ENCODE measurements around the gene RUNX2.

Gene RUNX2

DNA sequence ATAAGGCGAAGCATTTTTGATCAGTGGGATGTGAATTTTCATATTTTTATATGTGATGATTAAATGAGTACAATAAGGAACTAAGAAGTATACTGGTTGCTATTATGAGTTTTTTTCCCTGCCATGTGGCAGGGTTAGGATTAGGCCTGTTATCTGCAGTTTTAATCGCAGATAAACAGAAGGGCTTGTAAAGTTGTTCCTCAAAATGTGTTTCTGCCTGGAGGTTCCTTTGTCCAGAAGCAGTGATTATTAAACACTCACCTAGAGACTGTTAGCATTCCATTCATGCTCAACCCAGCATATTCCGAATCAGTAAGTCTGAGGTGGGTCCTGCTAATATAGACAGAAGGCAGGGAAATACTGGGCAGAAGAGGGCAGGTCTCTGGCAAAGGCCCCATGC, 371.5 kb downstream of the RUNX2 start:
- no peaks in the 10 kb centered on the region for H3K36me3 ChIP-seq (ENCODE audit: control insufficient read depth, insufficient read depth, low read length)
- H3K4me1 ChIP-seq (ENCODE audit: control insufficient read depth, insufficient read depth, low read length) = 0 out of 2 replicates have a peak, but pooled peaks cover 6% of the 10 kb centered on the region
- H3K27me3 ChIP-seq (ENCODE audit: control insufficient read depth, insufficient read depth, low read length) = no peaks in the 10 kb centered on the region
- H3K9ac ChIP-seq (ENCODE audit: low read length) = no peak overlapping the region
- no peak overlapping the region for H3K27ac ChIP-seq (ENCODE audit: low read depth, low read length)
- H3K4me3 ChIP-seq (ENCODE audit: low read depth, low read length) = no peak overlapping the region
- H3K9me3 ChIP-seq (ENCODE audit: control insufficient read depth, insufficient read depth, low read depth, low read length) = no peaks in the 10 kb centered on the region

DNA sequence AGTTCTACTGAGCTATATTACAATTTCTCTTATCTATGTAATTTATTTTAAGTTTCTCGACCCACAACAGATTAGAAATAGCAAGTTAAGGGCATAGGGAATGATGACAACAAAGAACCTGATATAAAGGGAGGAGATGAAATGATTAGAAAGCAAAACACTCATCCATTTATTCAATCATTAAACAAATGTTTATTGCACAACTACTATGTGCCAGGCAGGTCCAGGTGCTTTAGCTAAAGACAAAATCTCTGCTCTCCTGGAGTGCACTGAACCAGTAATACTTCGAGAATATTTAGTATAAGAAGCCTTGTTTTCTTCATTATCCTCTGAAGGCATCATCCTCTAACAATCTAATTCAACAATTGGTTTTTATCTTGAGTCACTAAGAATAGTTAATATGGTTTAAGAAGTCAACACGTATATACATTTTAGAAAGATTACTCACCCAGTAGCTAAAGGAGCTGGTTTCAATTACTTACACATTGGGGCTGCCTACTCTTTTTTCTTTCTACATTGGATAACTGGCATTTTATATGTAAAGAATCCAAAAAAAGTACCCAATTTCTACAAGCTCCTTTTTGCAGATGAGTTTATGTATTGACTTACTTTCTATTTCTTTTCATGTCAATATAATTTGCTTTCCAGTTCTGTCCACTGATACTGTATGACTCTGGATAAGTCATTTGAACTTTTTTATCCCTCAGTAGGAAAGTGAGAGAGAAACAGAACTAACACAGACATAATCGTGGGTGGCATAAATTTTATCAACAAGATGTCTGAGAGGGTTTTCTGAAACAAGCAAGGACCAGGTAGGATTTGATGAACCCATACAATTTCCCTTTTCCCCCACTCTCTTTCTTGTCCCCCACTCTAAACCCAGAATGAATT, 375.0 kb downstream of the RUNX2 start:
- Histone ChIP-seq H3K36me3 (ENCODE audit: control insufficient read depth, insufficient read depth, low read length) (no peaks in the 10 kb centered on the region), H3K27me3 (ENCODE audit: control insufficient read depth, insufficient read depth, low read length) (no peaks in the 10 kb centered on the region), H3K9ac (ENCODE audit: low read length) (no peak overlapping the region), H3K27ac (ENCODE audit: low read depth, low read length) (no peak overlapping the region), H3K4me1 (ENCODE audit: control insufficient read depth, insufficient read depth, low read length) (0 out of 2 replicates have a peak, but pooled peaks cover 6% of the 10 kb centered on the region), H3K4me3 (ENCODE audit: low read depth, low read length) (no peak overlapping the region), H3K9me3 (ENCODE audit: control insufficient read depth, insufficient read depth, low read depth, low read length) (no peaks in the 10 kb centered on the region)

DNA sequence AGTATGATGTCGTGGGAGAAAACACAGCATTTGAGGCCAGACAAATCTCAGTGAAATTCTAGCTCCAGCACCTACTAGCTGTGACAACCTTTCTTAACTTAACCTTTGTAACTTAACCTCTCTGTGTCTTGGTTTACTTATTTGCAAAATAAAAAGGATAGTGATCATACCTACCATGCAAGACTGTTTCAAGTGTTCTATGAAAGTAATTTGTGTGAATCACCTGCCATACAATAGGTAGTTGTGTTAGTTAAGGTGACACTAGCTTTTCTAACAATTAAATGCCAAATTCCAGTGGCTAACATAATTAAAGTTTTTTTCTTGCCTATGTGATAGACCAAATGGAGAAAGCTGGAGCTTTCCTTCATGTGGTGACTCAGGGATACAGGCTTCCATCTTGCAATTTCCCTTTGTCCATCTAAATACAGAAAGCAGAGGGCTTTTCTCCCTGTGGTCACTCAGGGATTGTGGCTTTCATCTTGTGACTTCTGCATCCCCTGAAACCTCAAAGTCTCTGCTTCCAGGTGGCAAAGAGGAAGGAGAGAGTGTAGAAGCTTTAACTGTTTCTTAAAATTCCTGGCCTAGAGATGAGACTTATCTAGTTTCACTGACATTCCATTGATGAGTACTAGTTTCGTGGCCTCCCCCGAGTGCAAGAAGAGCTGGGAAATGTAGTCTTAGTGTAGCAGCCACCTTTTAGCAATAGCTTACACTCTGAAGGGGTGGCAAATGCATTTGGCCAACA, 376.1 kb downstream of the RUNX2 start:
- Histone ChIP-seq H3K4me1 (ENCODE audit: control insufficient read depth, insufficient read depth, low read length) (0 out of 2 replicates have a peak, but pooled peaks cover 6% of the 10 kb centered on the region), H3K9ac (ENCODE audit: low read length) (no peak overlapping the region)

DNA sequence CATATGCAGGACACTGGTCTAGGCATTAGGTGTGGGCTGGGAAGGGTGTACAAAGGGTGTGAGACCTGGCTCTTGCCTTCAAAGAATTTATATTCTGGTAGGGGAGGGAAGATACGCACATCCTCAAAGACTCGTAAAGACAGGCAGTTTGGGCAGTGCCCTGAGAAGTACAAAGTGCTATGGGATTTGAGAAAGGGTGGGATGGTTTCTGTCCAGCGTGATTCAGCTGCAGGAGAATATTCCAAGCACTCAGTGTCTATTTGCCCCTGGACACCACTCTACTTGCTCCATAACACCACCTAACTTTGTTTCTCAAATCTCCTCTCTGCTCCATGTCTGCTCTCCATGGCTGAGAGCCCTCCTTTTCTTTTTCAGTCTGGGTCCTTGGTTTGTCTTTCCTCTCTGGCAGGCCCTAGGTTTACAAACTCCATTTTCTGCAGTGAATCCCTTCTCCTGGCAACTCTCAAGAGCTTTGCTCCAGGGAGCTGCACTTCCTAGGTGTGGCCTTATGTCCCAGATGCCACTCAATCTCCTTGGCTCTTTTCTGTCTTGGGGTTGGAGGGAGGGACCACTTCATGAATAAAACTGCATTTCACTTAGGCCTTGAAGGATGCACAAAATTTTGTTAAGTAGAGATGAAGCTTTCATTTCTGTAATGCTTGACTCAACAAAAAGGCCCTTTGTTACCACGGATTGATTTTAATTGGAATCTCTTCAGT, 377.2 kb downstream of the RUNX2 start:
- Histone ChIP-seq H3K27me3 (ENCODE audit: control insufficient read depth, insufficient read depth, low read length) (no peaks in the 10 kb centered on the region), H3K9ac (ENCODE audit: low read length) (no peak overlapping the region), H3K9me3 (ENCODE audit: control insufficient read depth, insufficient read depth, low read depth, low read length) (no peaks in the 10 kb centered on the region), H3K4me3 (ENCODE audit: low read depth, low read length) (no peak overlapping the region), H3K36me3 (ENCODE audit: control insufficient read depth, insufficient read depth, low read length) (no peaks in the 10 kb centered on the region), H3K27ac (ENCODE audit: low read depth, low read length) (no peak overlapping the region), H3K4me1 (ENCODE audit: control insufficient read depth, insufficient read depth, low read length) (0 out of 2 replicates have a peak, but pooled peaks cover 6% of the 10 kb centered on the region)

More for the DNA sequence above, 376.1 kb downstream of the RUNX2 start:
- H3K4me3 ChIP-seq (ENCODE audit: low read depth, low read length) = no peak overlapping the region
- no peak overlapping the region for H3K27ac ChIP-seq (ENCODE audit: low read depth, low read length)
- no peaks in the 10 kb centered on the region for H3K27me3 ChIP-seq (ENCODE audit: control insufficient read depth, insufficient read depth, low read length)
- H3K9me3 ChIP-seq (ENCODE audit: control insufficient read depth, insufficient read depth, low read depth, low read length) = no peaks in the 10 kb centered on the region
- H3K36me3 ChIP-seq (ENCODE audit: control insufficient read depth, insufficient read depth, low read length) = no peaks in the 10 kb centered on the region

DNA sequence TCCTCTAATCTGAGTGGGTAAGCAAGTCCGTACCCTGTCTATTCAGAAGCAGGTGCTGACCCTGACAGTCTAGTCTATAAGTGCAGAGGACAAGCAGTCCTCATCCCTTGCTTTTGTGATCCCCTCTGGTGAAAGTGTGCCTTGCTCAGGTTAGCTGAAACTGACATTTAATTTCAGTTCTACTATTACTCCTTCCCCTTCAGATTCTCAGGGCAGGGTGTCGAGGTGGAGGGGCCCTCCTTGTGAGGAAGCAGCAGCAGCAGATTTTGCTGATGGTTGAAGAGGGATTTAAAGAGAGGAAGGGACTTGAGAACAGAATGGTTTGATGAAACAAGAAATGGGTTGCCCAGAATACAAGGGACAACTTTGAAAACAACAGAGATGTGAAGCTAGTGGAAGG, 378.2 kb downstream of the RUNX2 start:
- Histone ChIP-seq H3K27ac (ENCODE audit: low read depth, low read length) (no peak overlapping the region), H3K36me3 (ENCODE audit: control insufficient read depth, insufficient read depth, low read length) (no peaks in the 10 kb centered on the region), H3K4me1 (ENCODE audit: control insufficient read depth, insufficient read depth, low read length) (0 out of 2 replicates have a peak, but pooled peaks cover 6% of the 10 kb centered on the region), H3K9me3 (ENCODE audit: control insufficient read depth, insufficient read depth, low read depth, low read length) (no peaks in the 10 kb centered on the region), H3K27me3 (ENCODE audit: control insufficient read depth, insufficient read depth, low read length) (no peaks in the 10 kb centered on the region), H3K4me3 (ENCODE audit: low read depth, low read length) (no peak overlapping the region), H3K9ac (ENCODE audit: low read length) (no peak overlapping the region)

DNA sequence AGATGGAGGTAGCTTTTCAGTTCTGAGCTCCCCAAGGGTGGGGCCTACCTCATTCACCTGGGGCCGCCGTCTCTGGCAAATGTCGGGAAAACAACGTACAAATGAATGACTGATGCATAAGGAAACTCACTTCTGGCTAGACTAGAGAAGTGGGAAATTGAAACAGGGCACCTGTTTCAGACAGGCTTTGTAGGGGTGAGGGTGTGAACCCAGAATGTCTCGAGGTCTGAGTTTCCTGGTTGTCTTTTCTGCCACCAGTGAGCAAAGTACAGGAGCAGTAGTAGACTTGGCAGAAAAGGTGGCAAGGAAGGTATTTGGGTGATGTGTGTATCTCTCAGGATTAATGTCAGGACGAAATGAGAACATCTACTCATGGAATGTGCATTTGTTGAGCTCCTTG, 379.0 kb downstream of the RUNX2 start:
- no peak overlapping the region for H3K4me3 ChIP-seq (ENCODE audit: low read depth, low read length)
- H3K9ac ChIP-seq (ENCODE audit: low read length) = no peak overlapping the region
- H3K27me3 ChIP-seq (ENCODE audit: control insufficient read depth, insufficient read depth, low read length) = no peaks in the 10 kb centered on the region
- no peaks in the 10 kb centered on the region for H3K36me3 ChIP-seq (ENCODE audit: control insufficient read depth, insufficient read depth, low read length)
- no peaks in the 10 kb centered on the region for H3K9me3 ChIP-seq (ENCODE audit: control insufficient read depth, insufficient read depth, low read depth, low read length)
- H3K27ac ChIP-seq (ENCODE audit: low read depth, low read length) = no peak overlapping the region
- 0 out of 2 replicates have a peak, but pooled peaks cover 6% of the 10 kb centered on the region for H3K4me1 ChIP-seq (ENCODE audit: control insufficient read depth, insufficient read depth, low read length)

DNA sequence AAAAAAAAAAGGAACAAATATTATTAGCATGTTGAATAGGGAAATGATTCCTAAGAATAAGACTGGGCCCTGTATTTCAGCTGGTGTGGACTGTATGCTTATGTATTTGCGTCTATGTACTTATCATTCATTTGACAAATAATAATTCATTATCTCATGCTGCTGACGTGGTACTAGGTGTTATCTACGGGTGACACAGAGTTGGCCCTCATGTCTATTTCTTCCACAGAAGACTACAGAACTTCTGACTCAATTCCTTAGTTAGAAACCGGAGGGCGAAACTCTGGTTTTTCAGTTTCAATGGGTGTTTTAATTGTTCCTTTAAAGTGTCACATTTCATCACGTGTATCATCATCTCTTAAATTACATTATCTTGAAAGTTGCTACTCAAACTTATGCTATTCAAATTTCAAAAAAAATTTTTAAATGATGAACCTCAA, 381.7 kb downstream of the RUNX2 start:
- H3K27me3 ChIP-seq (ENCODE audit: control insufficient read depth, insufficient read depth, low read length) = no peaks in the 10 kb centered on the region
- H3K9me3 ChIP-seq (ENCODE audit: control insufficient read depth, insufficient read depth, low read depth, low read length) = no peaks in the 10 kb centered on the region
- H3K36me3 ChIP-seq (ENCODE audit: control insufficient read depth, insufficient read depth, low read length) = no peaks in the 10 kb centered on the region
- 0 out of 2 replicates have a peak, but pooled peaks cover under 1% of the 10 kb centered on the region for H3K4me1 ChIP-seq (ENCODE audit: control insufficient read depth, insufficient read depth, low read length)
- H3K27ac ChIP-seq (ENCODE audit: low read depth, low read length) = no peak overlapping the region
- H3K4me3 ChIP-seq (ENCODE audit: low read depth, low read length) = no peak overlapping the region
- H3K9ac ChIP-seq (ENCODE audit: low read length) = no peak overlapping the region

DNA sequence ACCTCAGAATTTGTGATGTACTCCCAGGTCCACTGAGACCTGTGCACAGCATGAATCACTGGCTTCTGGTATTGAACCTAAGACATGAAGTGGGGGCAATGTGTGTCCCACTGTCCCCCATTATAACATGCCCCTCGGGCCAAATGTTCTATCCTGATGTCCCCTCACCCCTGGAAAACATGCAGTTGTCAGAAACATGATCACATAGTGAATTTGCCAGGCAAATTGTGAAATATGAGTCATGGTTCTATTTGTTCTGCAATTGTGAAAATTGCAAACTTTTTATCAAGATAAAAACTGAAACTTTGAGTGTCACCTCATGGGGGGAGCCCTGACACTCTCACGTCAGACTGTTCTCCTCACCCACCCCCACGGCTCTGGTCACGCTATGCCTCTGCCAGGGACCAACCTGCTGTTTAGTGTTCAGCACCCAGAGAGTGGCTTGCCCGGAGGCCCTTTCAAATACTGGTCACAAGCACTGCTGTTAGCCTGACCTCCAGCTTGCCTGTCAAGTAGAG, 382.2 kb downstream of the RUNX2 start:
- Histone ChIP-seq H3K9me3 (ENCODE audit: control insufficient read depth, insufficient read depth, low read depth, low read length) (no peaks in the 10 kb centered on the region), H3K4me1 (ENCODE audit: control insufficient read depth, insufficient read depth, low read length) (0 out of 2 replicates have a peak, but pooled peaks cover 2% of the 10 kb centered on the region), H3K27me3 (ENCODE audit: control insufficient read depth, insufficient read depth, low read length) (no peaks in the 10 kb centered on the region), H3K9ac (ENCODE audit: low read length) (no peak overlapping the region), H3K36me3 (ENCODE audit: control insufficient read depth, insufficient read depth, low read length) (no peaks in the 10 kb centered on the region), H3K4me3 (ENCODE audit: low read depth, low read length) (no peak overlapping the region), H3K27ac (ENCODE audit: low read depth, low read length) (no peak overlapping the region)

DNA sequence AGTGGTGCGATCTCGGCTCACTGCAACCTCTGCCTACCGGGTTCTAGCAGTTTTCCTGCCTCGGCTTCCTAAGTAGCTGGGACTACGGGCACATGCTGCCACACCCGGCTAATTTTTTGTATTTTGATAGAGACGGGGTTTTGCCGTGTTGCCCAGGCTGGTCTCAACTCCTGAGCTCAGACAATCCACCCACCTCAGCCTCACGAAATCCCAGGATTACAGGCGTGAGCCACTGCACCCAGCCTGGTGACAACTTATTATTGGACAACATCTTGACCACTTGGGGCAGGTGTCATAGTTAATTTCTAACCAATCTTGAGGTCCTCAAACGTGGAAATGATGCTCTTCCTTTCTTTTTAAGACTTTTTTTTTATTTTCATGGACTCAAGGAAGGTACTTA, 383.9 kb downstream of the RUNX2 start:
- no peak overlapping the region for H3K4me3 ChIP-seq (ENCODE audit: low read depth, low read length)
- no peak overlapping the region for H3K27ac ChIP-seq (ENCODE audit: low read depth, low read length)
- H3K9me3 ChIP-seq (ENCODE audit: control insufficient read depth, insufficient read depth, low read depth, low read length) = no peaks in the 10 kb centered on the region
- H3K36me3 ChIP-seq (ENCODE audit: control insufficient read depth, insufficient read depth, low read length) = no peaks in the 10 kb centered on the region
- no peaks in the 10 kb centered on the region for H3K27me3 ChIP-seq (ENCODE audit: control insufficient read depth, insufficient read depth, low read length)
- no peak overlapping the region for H3K9ac ChIP-seq (ENCODE audit: low read length)
- 0 out of 2 replicates have a peak, but pooled peaks cover 2% of the 10 kb centered on the region for H3K4me1 ChIP-seq (ENCODE audit: control insufficient read depth, insufficient read depth, low read length)

DNA sequence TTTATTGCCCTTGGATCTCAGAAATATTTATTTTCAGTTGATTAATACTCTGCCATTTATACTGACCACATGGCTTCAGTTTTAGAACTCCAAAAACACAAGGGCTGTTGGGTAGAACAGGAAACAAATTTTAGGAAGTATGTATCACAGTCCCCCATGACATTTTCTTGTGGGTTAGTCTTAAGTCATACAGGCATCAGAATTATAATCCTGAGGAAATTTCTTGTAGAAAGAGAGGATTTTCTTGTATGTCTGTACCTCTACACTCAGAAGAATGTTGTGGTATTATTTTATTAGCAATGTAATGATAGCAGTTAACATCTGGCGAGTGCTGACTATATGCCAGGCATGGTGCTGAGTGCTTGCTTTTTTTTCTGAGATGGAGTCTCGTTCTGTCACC, 384.7 kb downstream of the RUNX2 start:
- no peak overlapping the region for H3K4me3 ChIP-seq (ENCODE audit: low read depth, low read length)
- no peaks in the 10 kb centered on the region for H3K36me3 ChIP-seq (ENCODE audit: control insufficient read depth, insufficient read depth, low read length)
- 0 out of 2 replicates have a peak, but pooled peaks cover 2% of the 10 kb centered on the region for H3K4me1 ChIP-seq (ENCODE audit: control insufficient read depth, insufficient read depth, low read length)
- no peak overlapping the region for H3K27ac ChIP-seq (ENCODE audit: low read depth, low read length)
- H3K9ac ChIP-seq (ENCODE audit: low read length) = no peak overlapping the region
- no peaks in the 10 kb centered on the region for H3K27me3 ChIP-seq (ENCODE audit: control insufficient read depth, insufficient read depth, low read length)
- no peaks in the 10 kb centered on the region for H3K9me3 ChIP-seq (ENCODE audit: control insufficient read depth, insufficient read depth, low read depth, low read length)

Measured in HUES6 (cell line).